Thyroid gland (tissue), 4 donors: ENCODE data around the gene DSG2.

Source experiments
- POLR2A ChIP-seq, 2 donors: fragments of 450-650 bp; IDR thresholded peaks; one replicate each; pipeline ENCODE4 v1.6.1; 2017; ENCODE audit warnings: antibody characterized with exemption in 2 of 2, mild to moderate bottlenecking in 2 of 2, moderate library complexity in 1 of 2
- TF ChIP-seq, protein P1 (sequence below), 6 experiments: fragments of 200-600 bp in 3 of 6; fragments of 450-650 bp in 3 of 6; sonication (generic) in 3 of 6; IDR thresholded peaks; one replicate each; pipeline ENCODE4 v1.5.1; 2016 to 2019; ENCODE audit warnings: antibody characterized with exemption in 6 of 6, mild to moderate bottlenecking in 2 of 6, inconsistent platforms in 1 of 6, moderate library complexity in 1 of 6

GRCh38 chr18:31592506-31593157 is 94.7 kb downstream of the DSG2 start:
- TF ChIP-seq, protein P1, sequence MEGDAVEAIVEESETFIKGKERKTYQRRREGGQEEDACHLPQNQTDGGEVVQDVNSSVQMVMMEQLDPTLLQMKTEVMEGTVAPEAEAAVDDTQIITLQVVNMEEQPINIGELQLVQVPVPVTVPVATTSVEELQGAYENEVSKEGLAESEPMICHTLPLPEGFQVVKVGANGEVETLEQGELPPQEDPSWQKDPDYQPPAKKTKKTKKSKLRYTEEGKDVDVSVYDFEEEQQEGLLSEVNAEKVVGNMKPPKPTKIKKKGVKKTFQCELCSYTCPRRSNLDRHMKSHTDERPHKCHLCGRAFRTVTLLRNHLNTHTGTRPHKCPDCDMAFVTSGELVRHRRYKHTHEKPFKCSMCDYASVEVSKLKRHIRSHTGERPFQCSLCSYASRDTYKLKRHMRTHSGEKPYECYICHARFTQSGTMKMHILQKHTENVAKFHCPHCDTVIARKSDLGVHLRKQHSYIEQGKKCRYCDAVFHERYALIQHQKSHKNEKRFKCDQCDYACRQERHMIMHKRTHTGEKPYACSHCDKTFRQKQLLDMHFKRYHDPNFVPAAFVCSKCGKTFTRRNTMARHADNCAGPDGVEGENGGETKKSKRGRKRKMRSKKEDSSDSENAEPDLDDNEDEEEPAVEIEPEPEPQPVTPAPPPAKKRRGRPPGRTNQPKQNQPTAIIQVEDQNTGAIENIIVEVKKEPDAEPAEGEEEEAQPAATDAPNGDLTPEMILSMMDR (IDR thresholded peaks at IDR 0.05): no peak
- TF ChIP-seq POLR2A (IDR thresholded peaks at IDR 0.05): no peak
